HG02943 (cell line): ENCODE data around the gene PPP6R3.

Experiments used
- ATAC-seq: cut with Tn5 transposase; IDR thresholded peaks from one replicate; pipeline ENCODE4 v1.9.1; 2021; ENCODE audit warnings: mild to moderate bottlenecking, low read depth, moderate library complexity; ENCODE audit not compliant: unreplicated experiment

PPP6R3 gene

DNA sequence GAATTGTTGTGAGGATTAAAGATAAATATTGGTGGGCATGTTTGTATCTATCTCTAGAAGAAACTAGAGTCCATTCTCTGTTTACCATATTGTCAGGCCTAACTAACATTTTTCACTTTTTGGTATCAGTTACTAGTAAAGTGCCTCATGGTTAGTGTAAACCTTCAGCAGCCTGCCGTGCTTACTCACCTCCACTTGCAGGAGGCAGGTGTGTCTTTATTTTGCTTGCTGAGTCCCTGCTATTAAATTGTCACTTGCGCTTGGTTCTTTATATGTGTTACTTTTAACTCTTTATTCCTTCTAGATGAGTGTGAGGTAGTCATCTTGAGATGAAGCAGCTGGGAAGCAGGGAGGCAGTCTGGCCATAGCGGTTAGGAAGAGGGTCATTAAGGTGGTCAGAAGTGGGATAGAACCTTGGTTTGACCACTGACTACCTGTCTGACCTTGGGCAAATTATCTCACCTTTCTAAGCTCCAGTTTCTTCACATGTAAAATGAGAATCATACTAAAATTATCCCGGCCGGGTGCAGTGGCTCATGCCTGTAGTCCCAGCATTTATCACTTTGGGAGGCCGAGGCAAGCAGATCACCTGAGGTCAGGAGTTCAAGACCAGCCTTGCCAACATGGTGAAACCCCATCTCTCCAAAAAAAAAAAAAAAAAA lies 21.2 kb downstream of the PPP6R3 start:
- ATAC-seq, result no peak

DNA sequence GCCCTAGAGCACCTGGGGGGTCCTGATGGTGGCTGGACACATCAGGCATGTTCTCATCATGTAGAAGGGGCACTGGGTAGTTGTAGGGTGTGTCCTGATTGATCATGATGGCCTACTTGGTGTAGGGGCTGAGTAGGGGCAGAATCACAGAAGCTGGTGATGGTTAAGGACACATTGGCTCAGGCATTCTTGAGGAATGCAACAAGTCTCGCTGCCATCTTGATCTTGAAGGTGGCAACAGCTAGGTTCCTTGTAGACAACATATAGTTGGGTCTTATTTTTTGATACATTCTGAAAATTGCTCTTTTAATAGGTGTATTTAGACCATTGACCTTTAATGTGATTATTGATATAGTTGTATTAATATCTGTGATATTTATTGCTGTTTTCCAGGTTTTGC lies 28.1 kb downstream of the PPP6R3 start:
- no peak for ATAC-seq

DNA sequence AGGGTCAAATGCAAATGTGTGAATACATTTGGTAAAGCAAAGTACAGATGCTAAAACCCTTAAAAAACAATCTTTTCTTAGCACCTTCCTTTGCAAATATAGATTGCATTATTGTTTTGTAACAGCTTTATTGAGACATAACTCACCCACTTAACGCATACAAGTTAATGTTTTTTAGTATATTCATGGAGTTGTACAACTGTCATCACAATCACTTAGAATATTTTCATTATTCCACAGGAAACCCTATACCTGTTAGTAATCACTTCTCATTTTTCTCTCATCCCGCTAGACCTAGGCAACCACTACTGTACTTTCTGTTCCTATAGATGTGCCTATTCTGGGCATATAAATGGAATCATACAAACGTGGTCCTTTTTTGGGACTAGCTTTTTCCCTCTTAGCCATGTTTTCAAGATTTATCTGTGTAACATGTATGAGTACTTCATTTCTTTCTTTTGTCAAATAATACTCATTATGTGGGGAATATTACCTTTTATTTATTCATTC lies 34.7 kb downstream of the PPP6R3 start:
- no peak for ATAC-seq

DNA sequence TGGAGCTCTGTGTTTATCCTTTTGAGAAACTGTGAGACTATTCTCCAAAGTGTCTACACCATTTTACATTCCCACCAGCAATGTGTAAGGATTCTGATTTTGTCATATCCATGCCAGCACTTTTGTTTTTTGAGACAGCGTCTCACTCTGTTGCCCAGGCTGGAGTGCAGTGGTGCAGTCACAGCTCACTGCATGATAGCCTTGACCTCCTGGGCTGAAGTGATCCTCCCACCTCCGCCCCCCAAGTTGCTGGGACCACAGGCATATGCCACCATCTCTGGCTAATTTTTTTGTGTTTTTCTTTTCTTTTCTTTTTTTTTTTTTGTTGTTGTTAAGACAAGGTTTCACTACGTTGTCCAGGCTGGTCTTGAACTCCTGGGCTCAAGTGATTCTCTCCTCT lies 35.3 kb downstream of the PPP6R3 start:
- no peak for ATAC-seq

DNA sequence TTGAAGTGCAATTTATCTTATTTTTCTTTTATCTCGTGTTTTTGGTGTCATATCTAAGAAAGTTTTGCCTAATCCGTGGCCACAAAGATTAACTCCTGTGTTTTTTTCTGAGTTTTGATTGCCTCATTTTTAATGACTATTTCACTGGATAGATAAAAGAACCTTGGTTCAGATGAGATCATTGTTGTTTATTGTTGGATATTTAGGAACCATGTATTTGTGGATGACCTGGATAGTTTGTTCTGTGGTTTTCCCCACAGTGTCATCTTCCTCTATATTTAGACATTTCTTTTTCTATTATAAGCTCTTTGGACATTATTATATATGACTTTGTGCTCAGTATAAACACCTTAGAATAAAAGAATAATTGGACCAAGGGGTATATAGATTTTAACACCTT lies 37.2 kb downstream of the PPP6R3 start:
- ATAC-seq, result no peak

DNA sequence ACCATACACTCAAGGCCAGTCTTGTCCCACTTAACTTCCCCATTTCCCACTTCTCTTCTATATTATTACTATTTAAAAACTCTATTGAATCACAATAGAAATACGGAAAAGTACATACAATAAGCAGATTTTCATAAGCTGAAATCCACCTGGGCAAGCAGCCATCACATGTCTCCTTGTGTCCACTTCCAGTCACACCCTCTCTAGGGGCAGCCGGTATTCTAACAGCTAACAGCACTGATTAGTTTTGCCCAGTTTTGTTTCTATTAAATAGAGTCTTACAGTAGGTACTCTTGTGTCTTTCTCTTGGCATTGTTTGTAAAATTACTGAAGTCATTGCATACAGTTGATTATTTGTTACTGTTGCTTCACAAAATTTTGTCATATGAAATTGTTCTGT lies 37.8 kb downstream of the PPP6R3 start:
- ATAC-seq, result no peak

DNA sequence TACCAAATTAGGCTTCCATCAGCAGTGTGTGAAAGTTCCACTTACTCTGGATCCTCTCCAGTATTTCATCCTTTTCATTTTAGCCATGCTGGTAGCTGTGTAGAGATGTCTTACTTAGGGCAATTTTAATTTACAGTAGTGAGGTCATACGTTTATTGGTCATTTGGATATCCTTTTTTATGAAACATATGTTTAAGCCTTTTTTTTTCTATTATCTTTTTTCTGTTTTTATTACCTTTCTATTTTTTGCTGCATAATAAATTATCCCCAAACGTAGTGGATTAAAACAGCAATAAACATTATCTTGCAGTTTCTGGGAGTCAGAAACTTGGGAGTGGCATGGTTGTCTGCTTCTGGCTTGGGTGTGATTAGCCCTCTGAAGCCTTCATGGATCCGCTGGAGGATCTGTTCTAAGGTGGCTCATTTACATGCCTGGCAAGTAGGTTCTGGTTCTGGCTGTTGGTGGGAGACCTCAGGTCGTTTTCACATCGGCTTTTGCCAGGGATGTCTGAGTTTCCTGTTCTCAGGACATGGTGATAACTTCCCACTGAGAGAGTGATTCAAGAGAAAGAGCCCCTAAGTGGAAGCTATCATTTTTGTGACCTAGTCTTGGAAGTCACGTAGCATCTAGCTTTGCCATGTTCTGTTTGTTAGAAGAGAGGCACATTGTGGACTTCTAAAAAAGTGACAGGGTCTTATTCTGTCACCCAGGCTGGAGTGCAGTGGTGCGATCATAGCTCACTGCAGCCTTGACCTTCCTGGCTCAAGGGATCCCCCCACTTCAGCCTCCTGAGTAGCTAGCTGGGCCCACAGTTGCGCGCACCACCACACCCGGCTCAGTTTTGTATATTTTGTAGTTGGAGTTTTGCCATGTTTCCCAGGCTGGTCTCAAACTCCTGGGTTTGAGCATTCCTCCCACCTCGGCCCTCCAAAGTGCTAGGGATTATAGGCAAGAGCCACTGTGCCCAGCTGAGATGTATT lies 38.6 kb downstream of the PPP6R3 start:
- ATAC-seq, result no peak

DNA sequence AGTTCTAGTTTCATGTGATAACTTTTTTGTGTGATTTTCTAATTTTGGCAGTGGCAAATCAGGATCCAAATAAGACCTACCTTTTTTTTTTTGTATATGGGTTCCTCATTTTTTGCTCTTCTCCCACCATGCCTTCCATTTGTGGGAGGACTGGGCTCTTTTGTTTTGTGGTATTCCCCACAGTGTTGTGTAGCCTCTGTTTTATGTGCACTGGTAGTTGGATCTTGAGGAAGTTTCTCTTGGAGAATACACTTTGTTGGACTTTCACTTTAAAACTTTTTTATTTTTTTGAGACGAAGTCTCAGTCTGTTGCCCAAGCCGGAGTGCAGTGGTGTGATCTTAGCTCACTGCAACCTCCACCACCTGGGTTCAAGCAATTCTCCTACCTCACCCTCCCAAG lies 39.7 kb downstream of the PPP6R3 start:
- ATAC-seq, result no peak

DNA sequence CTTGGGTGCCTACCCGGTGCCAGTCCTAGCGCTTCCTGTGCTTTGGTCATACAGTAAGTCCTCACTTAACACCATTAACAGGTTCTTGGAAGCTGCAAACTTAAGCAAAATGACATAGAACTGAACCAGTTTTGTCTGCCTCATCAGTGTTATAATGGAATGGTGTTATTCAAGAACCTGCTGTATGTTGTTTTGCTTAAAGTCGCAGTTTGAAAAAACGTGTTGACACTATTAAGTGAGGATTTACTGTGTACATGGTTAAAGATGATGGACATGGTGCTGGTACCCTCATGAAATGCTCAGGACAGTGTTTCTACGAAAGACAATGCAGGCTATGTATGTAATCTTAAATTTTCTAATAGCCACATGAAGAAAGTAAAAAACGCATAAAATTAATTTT lies 41.3 kb downstream of the PPP6R3 start:
- no peak for ATAC-seq

DNA sequence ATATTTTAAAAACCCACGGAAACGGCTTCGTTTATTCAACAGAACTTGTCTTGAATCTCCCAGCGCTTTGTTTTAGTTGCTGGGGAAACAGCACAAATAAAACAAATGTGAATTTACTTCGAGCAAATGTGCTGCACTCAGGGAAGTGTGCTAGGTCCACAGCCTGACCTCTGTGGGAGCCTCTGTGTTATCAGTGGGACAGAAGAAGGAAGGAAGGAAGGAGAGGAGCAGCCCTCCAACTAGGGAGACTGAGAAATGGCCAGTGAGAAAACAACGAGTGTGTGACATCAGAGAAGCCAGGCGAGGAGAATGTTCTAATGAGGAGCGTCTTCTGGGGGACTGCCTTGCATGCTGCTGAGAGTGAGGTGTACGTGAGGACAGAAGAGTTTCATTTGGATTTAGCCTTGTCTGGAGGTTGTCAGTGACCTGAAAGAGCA lies 42.7 kb downstream of the PPP6R3 start:
- ATAC-seq, result no peak

DNA sequence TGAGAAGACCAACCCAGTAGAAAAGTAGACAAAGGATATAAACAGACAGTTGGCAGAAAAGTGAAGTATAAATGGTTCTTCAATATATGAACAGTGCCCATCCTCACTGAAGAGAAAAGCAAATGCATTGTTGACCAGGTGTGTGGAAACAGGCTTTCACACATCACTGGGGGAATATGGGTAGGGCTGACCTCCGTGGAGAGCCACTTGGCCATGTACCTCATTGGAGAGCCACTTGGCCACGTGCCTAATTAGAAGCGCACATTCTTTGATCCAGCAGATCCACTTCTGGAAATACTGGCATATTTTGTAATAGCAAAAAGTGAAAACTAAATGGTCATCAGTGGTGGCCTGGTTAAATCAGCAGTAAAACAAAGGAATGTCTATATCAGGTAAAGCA lies 43.2 kb downstream of the PPP6R3 start:
- no peak for ATAC-seq

DNA sequence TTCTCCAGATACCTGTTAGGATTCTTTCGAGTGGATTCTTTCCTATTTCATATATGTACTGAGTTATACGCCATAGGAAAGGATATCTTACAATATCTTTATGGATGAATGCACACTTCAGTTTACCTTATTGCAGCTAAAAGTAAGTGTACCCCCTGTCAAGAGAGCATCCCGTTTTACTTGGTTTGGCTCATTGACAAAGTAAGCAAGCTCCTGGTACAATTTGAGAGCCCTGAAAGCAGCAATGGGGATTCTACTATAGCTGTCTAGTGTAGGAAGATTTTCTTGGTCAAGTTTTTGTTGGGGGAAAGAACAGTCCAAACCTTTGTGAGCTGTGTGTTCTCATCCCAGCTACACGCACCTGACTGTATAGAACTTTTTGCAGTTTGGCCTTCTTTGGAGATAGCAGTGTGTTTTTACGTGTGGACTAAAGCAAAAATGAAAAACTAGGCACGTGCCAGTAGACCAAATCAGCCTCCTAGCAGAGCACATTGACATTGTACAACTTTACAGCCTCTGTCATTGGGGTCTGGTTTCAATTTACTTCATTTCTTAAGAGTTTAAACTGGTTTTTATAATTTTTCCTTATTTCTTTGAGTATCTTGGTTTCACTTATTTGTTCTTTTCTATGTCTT lies 44.0 kb downstream of the PPP6R3 start:
- no peak for ATAC-seq

DNA sequence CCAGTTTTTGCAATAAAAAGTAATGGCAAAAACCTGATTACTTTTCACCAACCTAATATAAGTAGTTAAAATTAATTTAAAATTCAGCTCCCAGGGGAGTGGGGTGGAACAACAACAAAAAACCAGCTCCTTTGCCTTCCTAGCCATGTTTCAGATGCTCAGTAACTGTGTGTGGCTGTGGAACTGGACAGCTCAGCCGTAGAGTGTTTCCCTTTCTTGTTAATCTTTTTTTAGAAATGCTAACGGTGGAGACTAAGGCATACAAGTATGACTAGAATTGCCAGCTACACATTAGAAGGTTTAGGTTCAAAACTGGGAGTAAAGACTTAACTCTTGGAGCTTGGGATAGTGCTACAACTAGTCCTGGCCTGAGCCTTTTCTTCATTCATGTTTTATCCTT lies 45.0 kb downstream of the PPP6R3 start:
- no peak for ATAC-seq

DNA sequence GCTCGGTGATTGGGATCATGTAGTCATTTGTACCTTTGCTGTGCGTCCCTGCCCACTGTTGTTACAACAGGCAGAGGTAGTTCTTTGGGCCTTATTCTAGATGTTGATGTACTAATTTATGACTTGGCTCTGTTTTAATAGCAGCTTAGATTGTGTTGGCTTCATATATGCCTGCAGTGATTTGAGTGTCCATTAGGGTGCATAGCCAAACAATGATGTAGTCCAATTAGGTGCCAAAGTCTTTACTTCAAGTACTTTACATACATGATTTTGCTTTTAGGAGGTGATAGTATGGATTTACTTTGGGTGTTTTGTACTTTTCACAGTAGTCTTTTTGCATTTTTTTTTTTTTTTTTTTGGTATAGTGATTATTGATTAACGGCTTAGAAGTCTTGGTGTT lies 46.4 kb downstream of the PPP6R3 start:
- no peak for ATAC-seq

DNA sequence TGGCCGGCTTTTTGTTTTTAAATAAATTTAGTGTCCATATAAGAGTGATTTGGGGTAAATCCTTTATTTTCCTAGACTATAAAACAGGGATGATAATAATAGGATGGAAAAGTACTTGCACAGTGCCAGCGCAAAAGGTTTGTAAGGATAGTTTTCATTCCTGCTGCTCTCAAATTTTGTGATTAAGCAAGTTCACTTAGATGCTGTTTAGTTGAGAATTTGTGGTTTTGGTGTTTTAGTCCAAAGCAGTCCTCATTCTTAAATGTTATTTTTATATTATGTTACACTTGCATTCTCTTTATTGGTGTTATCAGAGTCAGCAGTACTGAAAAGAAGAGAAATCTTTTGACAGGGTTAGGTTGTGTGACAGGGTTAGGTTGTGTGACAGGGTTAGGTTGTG lies 47.9 kb downstream of the PPP6R3 start:
- no peak for ATAC-seq

DNA sequence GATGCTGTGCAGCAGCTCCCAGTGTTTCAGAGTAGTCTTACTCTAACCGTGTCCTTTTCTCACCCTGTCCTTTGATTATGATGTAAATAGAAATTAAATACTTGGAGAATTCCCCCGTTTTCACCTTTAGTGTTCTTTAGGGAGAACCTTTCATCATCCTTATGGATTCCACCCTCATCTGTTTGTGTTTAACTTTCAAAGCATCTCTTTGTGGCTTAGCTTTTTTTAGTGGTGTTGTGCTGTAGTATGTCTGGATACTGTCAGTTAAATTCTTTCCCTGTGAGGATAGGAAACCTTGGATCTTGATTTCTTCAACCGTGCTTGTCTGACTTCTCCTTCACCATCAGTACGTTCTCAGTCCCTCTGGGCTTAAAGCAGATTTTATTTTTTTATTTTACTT lies 48.5 kb downstream of the PPP6R3 start:
- ATAC-seq, result no peak

DNA sequence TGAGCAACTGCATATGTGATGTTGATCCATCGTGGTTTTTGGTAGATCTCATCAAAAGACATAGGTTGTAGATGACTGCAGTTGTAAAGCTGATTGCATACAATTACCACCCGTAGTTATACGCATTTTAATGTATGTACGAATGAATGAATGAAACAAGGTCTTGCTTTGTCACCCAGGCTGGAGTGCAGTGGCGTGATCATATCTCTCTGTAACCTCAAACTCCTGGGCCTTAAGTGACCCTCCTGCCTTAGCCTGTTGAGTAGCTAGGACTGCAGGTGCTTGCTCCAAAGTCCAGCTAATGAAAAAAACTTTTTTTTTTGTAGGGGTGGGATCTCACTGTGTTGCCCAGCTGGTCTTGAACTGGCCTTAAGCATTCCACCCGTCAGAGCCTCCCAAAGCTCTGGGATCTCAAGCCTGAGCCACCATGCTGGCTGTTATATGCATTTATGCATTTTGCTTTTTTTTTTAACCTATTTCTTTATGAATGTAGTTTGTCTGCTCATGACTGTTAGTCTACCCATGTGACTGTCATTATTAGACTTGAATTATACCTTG lies 53.5 kb downstream of the PPP6R3 start:
- no peak for ATAC-seq

DNA sequence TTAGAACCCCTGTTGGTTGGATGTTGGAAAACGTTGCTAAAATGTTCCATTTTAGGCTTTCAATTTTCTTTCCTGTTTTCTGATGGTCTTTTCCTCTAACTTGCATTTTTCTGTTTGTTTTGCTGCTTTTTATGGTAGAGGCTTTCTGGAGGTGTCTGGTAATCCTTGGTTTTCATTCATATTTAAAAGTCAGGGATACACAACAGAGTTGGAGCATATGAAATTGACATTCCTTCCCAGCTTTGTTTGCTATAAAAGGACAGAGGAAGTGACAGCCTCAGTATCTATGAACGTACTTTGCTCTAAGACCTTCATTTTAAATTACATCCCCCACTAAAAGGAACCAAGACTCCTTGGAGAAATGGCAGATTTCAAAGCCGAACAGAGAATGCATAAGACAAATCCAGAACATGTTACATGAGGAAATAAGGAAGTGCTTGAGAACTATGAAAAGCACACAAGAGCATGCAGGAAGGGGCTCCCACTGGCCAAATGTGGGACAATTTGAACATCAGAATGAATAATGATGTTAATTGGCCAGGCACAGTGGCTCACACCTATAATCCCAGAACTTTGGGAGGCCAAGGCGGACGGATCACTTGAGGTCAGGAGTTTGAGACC lies 56.7 kb downstream of the PPP6R3 start:
- no peak for ATAC-seq

DNA sequence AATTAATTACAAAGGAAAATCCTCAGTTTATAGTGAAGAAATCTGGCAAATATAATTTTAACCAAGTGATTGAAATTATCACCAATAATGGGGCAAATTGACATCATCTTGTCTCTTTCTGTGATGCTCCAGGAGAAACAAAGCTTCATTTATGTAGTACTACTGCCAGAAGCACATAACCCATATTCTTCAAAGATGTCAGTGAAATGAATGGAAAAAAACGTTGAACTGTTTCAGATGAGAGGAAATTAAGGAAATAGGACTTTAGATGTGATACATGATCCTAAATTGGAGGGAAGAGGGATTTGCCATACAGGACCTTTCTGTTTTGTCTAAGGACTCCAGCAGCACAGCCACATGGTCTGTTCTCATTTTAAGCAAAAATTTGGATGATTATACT lies 57.6 kb downstream of the PPP6R3 start:
- ATAC-seq, result no peak

DNA sequence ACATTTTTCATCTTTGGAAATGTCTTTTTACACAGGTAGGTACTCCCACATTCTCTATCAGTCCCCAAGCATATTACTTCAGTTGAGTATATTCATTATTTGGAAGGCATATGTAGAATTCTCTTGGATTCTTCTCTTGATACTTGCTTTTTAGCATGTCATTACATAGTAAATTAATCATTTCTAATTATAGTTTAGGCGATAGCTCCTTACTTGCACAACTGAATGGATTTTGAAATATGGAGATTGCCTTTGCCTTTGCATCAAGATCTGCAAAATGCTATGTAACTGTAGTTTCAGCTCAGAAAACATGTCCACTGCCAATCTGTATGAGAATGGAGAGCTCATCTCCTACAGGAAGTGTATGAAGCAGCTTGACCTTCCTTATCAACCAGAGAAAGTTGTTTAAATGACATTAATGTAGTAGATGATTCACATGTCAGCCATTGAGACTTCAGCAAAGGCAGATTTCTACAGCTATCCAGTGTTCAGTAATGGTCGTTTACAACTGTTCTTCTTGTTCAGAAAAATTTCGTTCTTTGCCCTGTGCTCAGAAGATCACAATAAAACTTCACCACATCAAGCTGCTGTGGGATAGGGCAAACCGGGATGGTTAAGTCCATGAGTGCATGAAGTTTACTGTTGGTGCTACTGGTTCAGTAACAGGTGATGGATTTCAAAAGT lies 61.6 kb downstream of the PPP6R3 start:
- no peak for ATAC-seq
